HG03439 (cell line): ENCODE data around the gene CNIH4.
"Not testable (repeated sequence)": the region's sequence is repeated elsewhere in the genome, so short reads cannot be mapped to it uniquely, and the experiment has no call there.

Experiments
- ATAC-seq: cut with Tn5 transposase; IDR thresholded peaks from one replicate; pipeline ENCODE4 v1.9.1; 2021; ENCODE audit warnings: mild to moderate bottlenecking, moderate library complexity; ENCODE audit not compliant: unreplicated experiment

Gene CNIH4

DNA sequence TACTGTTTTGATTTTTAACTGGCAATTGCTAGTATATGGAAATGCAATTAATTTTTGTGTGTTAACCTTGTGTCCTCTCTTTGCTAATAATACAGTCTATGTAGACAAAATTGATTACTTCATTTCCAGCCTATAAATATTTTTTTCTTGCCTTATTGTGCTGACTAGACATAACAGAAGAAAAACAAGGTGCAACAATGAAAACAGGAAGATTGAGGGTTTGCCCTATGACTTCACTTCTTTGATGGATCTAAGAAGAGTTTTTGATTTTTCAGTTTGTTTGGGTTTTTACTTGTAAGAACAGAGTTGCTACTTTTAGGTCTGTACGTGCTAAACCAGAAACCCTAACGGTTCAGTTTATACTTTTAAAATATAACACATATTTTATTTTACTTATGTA is 8.5 kb upstream of the CNIH4 start:
- no peak for ATAC-seq

GRCh38 chr1:224349716-224350115 is 7.0 kb upstream of the CNIH4 start:
- not testable (repeated sequence) for ATAC-seq

DNA sequence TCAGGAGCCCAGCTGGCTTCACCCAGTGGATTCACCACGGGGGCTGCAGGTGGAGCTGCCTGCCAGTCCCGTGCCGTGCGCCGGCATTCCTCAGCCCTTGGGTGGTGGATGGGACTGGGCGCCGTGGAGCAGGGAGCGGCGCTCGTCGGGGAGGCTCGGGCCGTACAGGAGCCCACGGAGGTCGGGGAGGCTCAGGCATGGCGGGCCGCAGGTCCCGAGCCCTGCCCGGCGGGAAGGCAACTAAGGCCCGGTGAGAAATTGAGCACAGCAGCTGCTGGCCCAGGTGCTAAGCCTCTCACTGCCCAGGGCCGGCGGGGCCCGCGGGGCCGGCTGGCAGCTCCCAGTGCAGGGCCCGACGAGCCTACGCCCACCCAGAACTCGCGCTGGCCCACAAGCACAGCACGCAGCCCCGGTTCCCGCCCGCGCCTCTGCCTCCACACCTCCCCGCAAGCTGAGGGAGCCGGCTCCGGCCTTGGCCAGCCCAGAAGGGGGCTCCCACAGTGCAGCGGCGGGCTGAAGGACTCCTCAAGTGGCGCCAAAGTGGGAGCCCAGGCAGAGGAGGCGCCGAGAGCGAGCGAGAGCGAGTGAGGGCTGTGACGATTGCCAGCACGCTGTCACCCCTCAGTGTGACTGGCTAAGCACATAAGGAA is 4.1 kb upstream of the CNIH4 start:
- not testable (repeated sequence) for ATAC-seq

- ATAC-seq = no peak
Observed at GRCh38 chr1:224353975-224354925, 2.4 kb upstream of the CNIH4 start.

DNA sequence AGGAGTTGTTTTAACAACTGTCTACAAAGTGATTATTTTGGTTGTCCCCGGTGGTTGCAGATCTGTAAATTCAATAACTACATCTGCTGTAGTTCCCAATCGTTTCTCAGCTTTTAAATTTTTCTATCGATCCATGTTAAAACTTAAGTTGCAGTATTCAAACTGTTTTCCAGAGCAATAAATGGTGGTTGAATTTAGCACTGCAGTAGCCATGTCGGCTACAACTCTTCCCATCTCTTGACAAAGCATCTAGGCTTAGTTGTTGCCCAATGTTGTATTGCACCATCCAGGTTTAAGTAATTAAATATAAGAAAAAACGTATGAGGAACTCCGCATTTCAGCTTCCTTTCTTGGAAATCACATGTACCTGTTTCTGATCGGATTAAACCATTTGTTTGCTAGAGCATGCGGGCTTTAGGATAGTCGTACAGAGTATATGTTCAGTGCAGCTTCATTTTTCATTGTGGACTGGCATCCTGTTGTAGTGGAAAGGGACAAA is 996 bp downstream of the CNIH4 start:
- no peak for ATAC-seq

DNA sequence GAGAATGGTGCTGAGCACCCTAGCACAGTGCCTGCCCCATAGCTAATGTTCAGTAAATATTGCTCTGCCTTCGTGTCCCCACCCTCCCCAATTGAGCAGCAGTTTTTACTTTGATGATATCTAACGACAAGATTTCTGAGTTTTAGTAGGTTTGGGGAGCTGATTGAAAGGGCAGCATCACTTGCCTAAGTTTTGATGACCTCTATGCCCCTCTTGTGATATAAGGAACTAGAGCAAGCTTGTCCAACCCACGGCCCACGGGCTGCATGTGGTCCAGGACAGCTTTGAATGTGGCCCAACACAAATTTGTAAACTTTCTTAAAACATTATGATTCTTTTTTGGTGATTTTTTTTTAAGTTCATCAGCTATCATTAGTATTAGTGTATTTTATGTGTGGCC is 1.6 kb downstream of the CNIH4 start:
- no peak for ATAC-seq

DNA sequence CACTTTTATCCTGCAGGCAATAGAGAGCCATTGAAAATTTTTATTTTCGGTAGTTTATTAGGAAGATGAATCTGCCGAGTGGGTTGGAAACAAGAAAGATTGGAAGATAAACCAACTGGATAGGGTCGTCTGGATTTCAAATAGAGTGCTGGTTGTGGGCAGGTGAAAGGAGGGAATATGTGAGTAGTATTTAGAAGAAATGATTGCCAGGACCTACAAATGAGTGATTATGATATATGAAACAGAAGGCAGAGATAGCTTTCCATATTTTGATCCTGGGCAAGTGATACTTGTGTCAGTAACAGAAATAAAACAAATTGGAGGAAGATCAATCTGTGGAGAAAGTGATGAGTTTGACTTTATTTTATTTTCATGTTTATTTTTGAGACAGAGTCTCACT is 2.5 kb downstream of the CNIH4 start:
- ATAC-seq = no peak

DNA sequence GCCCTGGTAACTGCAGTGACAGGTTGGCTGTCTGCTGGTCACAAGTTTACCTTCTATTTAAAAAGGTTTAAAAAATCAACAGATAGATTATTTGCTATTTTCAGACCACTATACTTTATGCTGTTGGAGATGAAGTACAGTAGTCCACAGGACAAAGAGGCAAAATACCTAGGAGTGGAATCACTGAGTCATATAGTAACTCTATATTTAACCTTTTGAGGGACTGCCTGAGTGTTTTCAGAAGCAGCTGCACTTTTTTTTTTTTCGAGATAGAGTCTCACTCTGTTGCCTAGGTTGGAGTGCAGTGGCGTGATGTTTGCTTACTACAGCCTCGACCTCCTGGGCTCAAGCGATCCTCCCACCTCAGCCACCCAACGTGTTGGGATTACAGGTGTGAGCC is 11.7 kb downstream of the CNIH4 start:
- ATAC-seq = peak; percentile 83

GRCh38 chr1:224373008-224373590 is 16.4 kb downstream of the CNIH4 start:
- no peak for ATAC-seq

- ATAC-seq = no peak
Observed at GRCh38 chr1:224375059-224375458, 18.4 kb downstream of the CNIH4 start.

DNA sequence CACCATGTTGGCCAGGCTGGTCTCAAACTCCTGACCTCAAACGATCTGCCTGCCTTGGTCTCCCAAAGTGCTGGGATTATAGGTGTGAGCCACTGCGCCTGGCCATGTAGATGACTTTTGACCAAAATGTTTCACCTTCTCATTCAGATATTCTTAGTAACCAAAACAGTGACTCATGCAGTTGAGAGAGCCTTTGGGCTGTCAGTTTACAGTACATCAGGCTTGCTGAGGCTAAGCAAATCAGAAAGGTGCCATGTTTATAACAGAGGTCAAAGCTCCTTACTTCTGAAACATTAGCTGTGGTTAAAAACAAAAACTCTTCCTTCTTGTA is 21.0 kb downstream of the CNIH4 start:
- peak; percentile 78 for ATAC-seq

DNA sequence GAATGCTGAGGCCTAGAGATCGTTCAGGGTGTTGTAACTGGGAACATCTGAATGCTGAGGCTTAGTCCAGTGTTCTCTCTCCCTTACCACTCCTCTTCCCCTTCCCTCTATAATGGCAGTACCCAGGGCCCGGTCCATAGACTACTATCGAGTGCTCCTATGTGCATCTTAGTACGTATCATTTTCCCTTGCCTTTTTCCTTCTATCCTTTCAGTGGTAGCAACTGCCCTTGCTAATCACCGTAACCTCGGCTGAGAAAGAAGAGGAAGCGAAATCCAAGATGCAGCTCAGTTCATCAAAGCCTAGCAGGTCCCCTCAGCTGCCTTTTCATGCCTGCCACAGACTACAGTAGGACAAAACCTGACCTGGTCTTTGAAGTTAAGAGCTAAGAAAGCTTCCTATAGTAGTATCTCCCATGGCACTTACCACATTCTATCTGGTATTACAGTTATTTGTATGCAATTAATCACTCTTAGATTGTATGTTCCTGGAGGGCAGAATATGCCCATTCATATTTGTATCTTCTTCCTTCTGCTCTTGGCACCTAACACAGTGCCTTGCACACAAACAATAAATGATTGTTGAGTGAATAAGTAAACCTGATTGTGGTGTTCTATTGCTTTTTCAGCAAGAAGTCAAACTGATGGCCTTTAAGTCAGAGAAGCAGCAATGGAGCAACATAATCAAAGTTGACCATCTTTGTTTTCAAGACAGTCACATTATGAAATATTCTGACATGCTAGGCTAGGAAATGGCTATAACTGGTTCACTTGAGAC is 22.4 kb downstream of the CNIH4 start:
- no peak for ATAC-seq

GRCh38 chr1:224380003-224380402 is 23.3 kb downstream of the CNIH4 start:
- no peak for ATAC-seq

- no peak for ATAC-seq
Observed at GRCh38 chr1:224381880-224382548, 25.3 kb downstream of the CNIH4 start.

DNA sequence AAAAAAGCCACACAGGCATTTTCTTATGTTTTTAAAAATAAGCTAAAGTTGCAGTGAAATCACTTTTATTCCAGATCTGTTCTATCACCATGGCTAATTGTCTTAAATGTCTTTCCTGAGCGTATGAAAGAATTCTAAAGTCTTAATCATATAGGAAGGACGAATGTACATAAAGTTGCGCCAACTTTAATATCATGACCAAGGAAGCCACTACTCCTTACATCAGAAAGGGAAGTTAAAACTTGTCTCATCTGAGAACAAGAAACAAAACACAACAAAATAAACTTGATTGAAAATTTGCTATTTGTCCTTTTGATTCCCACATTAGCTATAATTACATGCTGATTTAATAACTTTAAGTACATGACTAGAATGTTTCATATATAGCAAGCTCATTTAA is 26.5 kb downstream of the CNIH4 start:
- ATAC-seq = no peak

GRCh38 chr1:224387302-224387912 is 30.7 kb downstream of the CNIH4 start:
- no peak for ATAC-seq

DNA sequence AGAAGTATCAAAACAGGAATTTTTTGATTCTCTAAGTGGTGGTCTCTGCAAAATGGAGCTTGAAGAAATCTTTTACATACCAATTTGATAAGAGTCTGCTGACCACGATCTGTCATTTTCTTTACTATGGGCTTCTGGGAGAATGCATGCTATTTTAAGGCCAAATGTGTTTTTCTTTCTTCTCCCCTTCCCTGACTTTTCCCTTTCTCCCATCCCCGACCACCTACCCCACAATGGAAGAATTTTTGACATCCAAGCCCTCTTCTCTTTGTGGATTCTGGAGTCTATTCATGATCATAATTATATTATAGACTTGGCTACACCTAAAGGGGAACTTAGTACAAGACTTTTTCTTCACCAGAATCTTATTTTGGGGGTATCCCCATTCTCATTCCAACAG is 31.3 kb downstream of the CNIH4 start:
- ATAC-seq = no peak

DNA sequence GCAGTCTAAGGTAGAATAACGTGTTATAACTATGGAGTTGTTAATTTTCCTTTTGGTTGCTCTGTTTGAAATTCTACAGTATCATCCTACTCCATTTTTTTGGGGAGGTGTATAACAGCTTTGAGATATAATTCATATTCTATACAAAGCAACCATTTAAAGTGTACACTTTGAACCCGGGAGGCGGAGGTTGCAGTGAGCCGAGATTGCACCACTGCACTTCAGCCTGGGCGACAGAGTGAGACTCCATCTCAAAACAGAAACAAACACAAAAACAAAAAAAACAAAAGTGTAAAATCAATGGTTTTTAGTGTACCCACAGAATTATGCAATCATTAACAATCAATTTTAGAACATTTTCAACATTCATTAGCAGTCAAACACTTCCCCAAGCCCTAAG is 33.8 kb downstream of the CNIH4 start:
- no peak for ATAC-seq

DNA sequence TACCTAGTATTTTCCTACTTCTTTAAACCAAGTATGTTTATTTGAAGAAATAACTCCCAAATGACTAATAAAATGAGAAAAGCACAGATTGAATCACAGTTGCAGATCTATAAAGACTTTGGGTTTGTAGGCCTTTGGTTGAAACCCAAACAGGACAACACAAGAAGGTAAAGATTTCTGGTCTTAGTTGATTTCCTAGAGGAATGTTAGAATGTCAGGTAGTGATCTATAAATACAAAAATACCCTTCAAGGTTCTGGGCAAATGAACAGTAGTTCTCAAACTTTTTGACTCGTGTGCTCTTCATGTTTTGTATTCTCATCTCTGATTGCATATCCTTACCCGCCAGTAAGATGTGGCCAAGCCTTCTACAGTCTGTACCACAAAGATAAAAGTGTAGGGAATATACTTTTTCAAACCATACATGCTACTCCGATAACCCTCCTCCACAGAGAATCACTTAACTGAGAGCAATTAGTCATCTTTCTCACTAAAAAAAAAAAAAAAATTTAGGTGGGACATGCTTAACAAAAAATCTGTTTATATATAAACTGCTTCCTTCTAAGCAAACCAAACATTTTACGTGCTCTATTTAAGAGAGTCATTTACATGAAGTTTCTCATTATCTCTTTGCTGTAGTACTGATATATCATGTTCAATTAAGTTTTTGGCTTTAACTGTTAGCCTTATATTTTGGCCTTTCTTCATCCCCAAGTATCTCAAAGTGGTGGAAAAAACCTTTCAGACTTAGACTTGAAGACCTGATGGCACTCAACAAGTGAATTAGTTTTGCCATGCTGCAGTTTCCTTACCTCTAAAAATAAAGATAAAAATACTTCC is 36.0 kb downstream of the CNIH4 start:
- no peak for ATAC-seq
